Vagina (tissue), 2 donors: Measurements from ENCODE around the gene MTAP. TPM values are rescaled to one million over a fixed set of nuclear protein-coding genes. Genes with fewer than 3 reads are reported as not detected.

ENCODE experiments used
- DNase-seq, 2 donors: peaks; one replicate each; pipeline ENCODE4 v3.0.0-alpha.2; 2017; ENCODE audit errors: extremely low spot score in 2 of 2
- H3K27ac ChIP-seq: fragments of 200-600 bp; sonication (generic); one replicate; pipeline ENCODE4 v1.5.1; 2019
- H3K27me3 ChIP-seq: fragments of 200-600 bp; sonication (generic); one replicate; pipeline ENCODE4 v1.5.1; 2019
- H3K36me3 ChIP-seq, 2 donors: fragments of 200-600 bp; sonication (generic); one replicate each; pipeline ENCODE4 v1.5.1; 2017 to 2019
- H3K4me1 ChIP-seq: fragments of 200-600 bp; sonication (generic); one replicate; pipeline ENCODE4 v1.5.1; 2019
- H3K4me3 ChIP-seq, 2 donors: fragments of 200-600 bp; sonication (generic); 1 replicate in 1 of 2; 2 replicates in 1 of 2; pipeline ENCODE4 v1.5.1; 2016 to 2019
- H3K9me3 ChIP-seq: fragments of 200-600 bp; sonication (generic); one replicate; pipeline ENCODE4 v1.5.1; 2019
- POLR2A ChIP-seq, 2 donors: fragments of 450-650 bp; IDR thresholded peaks; one replicate each; pipeline ENCODE4 v1.6.1; 2017; ENCODE audit warnings: antibody characterized with exemption in 2 of 2, mild to moderate bottlenecking in 2 of 2, moderate library complexity in 2 of 2
- POLR2AphosphoS5 ChIP-seq, 2 donors: sonication (generic); formaldehyde crosslinking; IDR thresholded peaks; one replicate each; pipeline ENCODE4 v1.9.0; 2017; ENCODE audit warnings: antibody characterized with exemption in 2 of 2, mild to moderate bottlenecking in 2 of 2, low read depth in 1 of 2; ENCODE audit not compliant: insufficient read depth in 1 of 2
- intact Hi-C: fragments of 100-400 bp; cut with DNase I; formaldehyde crosslinking; loops from one replicate; pipeline ENCODE4 v1.15.1; 2023
- total RNA-seq: library from RNA; depleted of rRNA; stranded (reverse); fragments of >200 nt; gene quantifications from one replicate; pipeline ENCODE4 v1.2.3, GENCODE V29; 2016
- TF ChIP-seq, protein P1 (sequence below), 3 experiments: fragments of 450-650 bp in 2 of 3; fragments of 200-600 bp in 1 of 3; sonication (generic) in 1 of 3; IDR thresholded peaks; one replicate each; pipeline ENCODE4 v1.5.1; 2017 to 2019; ENCODE audit warnings: antibody characterized with exemption in 3 of 3, mild to moderate bottlenecking in 2 of 3, moderate library complexity in 2 of 3

The MTAP gene
- total RNA-seq, 1 donor from 2014 or later: 19.9 TPM

DNA sequence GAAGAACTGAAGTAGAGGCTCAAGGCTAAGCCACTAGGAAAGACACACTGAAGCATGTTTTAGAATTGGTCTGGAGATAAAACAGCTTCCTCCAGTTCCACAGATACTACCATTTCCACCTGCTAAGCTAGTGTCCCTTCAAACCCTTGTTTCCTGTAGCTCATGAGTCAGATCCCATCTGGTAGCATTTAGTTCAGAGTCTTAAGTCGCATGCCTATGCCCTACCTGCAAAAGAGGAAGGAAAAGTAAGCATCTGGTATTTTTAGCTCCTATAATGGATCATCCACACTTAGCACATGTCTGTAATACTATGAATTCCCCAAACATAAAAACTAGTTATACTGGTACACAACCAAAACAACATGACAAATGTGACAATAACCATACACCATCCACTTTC lies 99.7 kb downstream of the MTAP start:
- intact Hi-C loops: no loop called here
- no peak for DNase-seq
- Histone ChIP-seq H3K36me3 (no peaks in the 10 kb centered on the region), H3K27ac (no peak overlapping the region), H3K27me3 (no peaks in the 10 kb centered on the region), H3K4me3 (no peak overlapping the region), H3K4me1 (no peaks in the 10 kb centered on the region), H3K9me3 (peaks cover 14% of the 10 kb centered on the region)
- TF ChIP-seq POLR2A (IDR thresholded peaks at IDR 0.05) (no peak), POLR2AphosphoS5 (IDR thresholded peaks at IDR 0.05; ENCODE audit: insufficient read depth in 1 of 2, low read depth in 1 of 2) (no peak)
- TF ChIP-seq, protein P1, sequence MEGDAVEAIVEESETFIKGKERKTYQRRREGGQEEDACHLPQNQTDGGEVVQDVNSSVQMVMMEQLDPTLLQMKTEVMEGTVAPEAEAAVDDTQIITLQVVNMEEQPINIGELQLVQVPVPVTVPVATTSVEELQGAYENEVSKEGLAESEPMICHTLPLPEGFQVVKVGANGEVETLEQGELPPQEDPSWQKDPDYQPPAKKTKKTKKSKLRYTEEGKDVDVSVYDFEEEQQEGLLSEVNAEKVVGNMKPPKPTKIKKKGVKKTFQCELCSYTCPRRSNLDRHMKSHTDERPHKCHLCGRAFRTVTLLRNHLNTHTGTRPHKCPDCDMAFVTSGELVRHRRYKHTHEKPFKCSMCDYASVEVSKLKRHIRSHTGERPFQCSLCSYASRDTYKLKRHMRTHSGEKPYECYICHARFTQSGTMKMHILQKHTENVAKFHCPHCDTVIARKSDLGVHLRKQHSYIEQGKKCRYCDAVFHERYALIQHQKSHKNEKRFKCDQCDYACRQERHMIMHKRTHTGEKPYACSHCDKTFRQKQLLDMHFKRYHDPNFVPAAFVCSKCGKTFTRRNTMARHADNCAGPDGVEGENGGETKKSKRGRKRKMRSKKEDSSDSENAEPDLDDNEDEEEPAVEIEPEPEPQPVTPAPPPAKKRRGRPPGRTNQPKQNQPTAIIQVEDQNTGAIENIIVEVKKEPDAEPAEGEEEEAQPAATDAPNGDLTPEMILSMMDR (IDR thresholded peaks at IDR 0.05): no peak

DNA sequence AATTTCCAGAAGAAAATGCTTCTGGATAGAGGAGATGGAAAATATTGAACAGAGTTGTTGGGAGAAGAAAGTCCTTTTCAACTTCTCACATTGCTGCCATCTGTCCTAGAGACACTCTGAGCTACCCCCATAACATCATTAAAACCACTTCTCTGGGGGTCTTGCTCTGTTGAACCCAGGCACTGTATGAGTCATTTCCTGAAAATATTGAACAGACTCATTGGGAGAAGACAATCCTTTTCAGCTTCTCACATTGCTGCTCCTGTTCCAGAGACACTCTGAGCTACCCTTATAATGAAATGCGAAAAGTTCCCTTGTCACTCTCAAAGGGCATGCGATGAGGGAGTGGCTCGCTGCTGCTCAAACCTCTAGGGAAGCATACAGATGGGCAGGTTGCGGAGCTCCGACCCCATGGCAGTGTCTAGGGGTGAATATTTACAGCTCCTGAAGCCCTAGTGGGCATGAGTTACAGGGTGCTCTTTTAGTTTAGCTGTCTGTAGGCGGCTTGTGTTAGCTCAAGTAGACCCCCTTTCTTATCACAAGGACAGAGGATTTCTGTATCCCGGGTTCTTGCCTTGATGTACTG lies 101.0 kb downstream of the MTAP start:
- TF ChIP-seq POLR2AphosphoS5 (IDR thresholded peaks at IDR 0.05; ENCODE audit: insufficient read depth in 1 of 2, low read depth in 1 of 2) (no peak), POLR2A (IDR thresholded peaks at IDR 0.05) (no peak)
- TF ChIP-seq, protein P1 (IDR thresholded peaks at IDR 0.05): no peak
- Histone ChIP-seq H3K4me3 (no peak overlapping the region), H3K36me3 (no peaks in the 10 kb centered on the region), H3K9me3 (peaks cover 14% of the 10 kb centered on the region), H3K4me1 (no peaks in the 10 kb centered on the region), H3K27me3 (no peaks in the 10 kb centered on the region), H3K27ac (no peak overlapping the region)
- intact Hi-C loops: no loop called here
- no peak for DNase-seq

DNA sequence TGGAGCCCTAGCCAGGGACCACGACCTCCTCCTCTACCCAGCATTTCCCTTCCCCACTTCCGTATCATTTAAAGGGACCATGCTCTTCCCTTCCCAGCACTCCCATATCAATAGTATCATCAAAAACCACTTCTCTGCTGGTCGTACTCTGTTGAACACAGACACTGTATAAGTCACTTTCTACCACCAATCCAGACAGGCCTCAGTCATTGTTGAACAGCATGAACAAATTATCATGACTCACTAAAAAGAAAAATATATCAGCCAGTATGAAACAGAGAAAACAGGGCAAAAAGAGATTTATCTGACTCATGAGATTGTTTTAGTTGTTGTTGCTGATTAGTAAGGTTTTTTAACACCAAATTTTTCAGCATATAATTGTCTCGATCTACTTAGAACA lies 101.9 kb downstream of the MTAP start:
- H3K9me3 ChIP-seq: peaks cover 9% of the 10 kb centered on the region
- no peak overlapping the region for H3K4me3 ChIP-seq
- intact Hi-C loops: no loop called here

DNA sequence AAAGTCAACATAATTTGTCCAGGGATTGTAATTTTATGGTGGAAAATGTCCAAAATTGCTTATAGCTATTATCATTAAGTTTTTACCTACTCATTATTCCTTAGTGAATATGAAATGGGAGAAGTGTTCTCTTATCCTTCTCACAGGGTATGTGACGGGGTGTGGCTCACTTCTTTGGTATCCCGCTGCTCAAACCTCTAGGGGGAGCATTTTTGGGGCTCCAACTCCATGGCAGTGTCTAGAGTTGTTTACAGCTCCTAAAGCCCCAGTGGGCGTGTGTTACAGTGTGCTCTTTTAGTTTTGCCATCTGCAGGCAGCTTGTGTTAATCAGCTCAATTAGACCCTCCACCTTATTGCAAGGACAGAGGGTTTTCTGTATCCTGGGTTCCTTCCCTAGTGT lies 102.3 kb downstream of the MTAP start:
- Histone ChIP-seq H3K4me1 (no peaks in the 10 kb centered on the region), H3K27me3 (no peaks in the 10 kb centered on the region), H3K9me3 (peaks cover 8% of the 10 kb centered on the region), H3K27ac (no peak overlapping the region), H3K4me3 (no peak overlapping the region), H3K36me3 (no peaks in the 10 kb centered on the region)
- TF ChIP-seq POLR2AphosphoS5 (IDR thresholded peaks at IDR 0.05; ENCODE audit: insufficient read depth in 1 of 2, low read depth in 1 of 2): no peak
- TF ChIP-seq, protein P1 (IDR thresholded peaks at IDR 0.05): no peak
- TF ChIP-seq POLR2A (IDR thresholded peaks at IDR 0.05): no peak
- intact Hi-C loops: no loop called here
- DNase-seq: no peak

More for the DNA sequence above, 101.9 kb downstream of the MTAP start:
- no peak for DNase-seq
- no peaks in the 10 kb centered on the region for H3K27me3 ChIP-seq
- H3K27ac ChIP-seq: no peak overlapping the region
- no peaks in the 10 kb centered on the region for H3K36me3 ChIP-seq
- no peaks in the 10 kb centered on the region for H3K4me1 ChIP-seq
- TF ChIP-seq POLR2A (IDR thresholded peaks at IDR 0.05) (no peak), POLR2AphosphoS5 (IDR thresholded peaks at IDR 0.05; ENCODE audit: insufficient read depth in 1 of 2, low read depth in 1 of 2) (no peak)
- TF ChIP-seq, protein P1 (IDR thresholded peaks at IDR 0.05): no peak

DNA sequence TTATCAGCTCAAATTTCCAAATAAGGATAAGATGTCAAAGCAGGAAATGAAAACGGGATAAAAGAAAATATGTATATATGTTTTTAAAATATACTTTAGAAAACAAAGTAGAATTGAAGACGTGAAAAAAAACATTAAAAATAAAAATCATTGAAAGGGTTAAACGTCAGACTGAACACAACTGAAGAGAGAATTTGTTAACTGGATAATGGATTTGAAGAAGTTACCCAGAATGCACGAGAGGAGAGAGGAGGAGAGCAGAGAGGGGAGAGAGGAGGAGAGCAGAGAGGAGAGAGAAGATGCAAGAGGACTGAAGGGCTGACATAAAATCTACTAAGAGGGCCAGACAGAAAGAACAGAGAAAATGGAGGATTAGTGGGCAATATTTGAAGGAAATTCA lies 103.8 kb downstream of the MTAP start:
- TF ChIP-seq, protein P1 (IDR thresholded peaks at IDR 0.05): no peak
- TF ChIP-seq POLR2A (IDR thresholded peaks at IDR 0.05) (no peak), POLR2AphosphoS5 (IDR thresholded peaks at IDR 0.05; ENCODE audit: insufficient read depth in 1 of 2, low read depth in 1 of 2) (no peak)
- peaks cover 8% of the 10 kb centered on the region for H3K9me3 ChIP-seq

More for the DNA sequence above, 103.8 kb downstream of the MTAP start:
- no peak for DNase-seq
- Histone ChIP-seq H3K27me3 (no peaks in the 10 kb centered on the region), H3K36me3 (no peaks in the 10 kb centered on the region), H3K27ac (no peak overlapping the region), H3K4me3 (no peak overlapping the region), H3K4me1 (no peaks in the 10 kb centered on the region)
- intact Hi-C loops: no loop called here
